MV-4-11 (cell line): ENCODE measurements around the gene TJAP1.
"Not testable (repeated sequence)": the region's sequence is repeated elsewhere in the genome, so short reads cannot be mapped to it uniquely, and the experiment has no call there.

ENCODE experiments used
- DNase-seq: peaks from one replicate; lab custom pipeline; 2025; lab: John Stamatoyannopoulos, UW

Gene TJAP1

DNA sequence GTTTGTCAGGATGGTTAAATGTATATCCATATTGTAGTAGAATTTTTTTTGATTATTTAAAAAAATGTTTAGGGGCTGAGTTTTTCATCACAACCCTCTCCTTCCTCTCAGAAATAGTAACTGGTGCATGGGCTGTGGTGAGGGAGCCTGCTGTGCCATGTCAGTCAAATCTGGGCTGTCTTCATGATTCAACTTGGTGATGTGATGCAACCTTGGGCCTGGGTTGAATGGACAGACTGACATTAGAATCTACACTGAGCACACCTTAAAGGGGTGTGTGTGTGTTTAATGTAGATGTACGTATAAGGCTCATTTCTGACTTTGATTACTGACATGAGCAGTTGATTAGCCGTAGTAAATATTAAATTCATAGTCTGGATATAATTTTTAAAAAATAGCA is 3.7 kb downstream of the TJAP1 start:
- peak; percentile 42 for DNase-seq

DNA sequence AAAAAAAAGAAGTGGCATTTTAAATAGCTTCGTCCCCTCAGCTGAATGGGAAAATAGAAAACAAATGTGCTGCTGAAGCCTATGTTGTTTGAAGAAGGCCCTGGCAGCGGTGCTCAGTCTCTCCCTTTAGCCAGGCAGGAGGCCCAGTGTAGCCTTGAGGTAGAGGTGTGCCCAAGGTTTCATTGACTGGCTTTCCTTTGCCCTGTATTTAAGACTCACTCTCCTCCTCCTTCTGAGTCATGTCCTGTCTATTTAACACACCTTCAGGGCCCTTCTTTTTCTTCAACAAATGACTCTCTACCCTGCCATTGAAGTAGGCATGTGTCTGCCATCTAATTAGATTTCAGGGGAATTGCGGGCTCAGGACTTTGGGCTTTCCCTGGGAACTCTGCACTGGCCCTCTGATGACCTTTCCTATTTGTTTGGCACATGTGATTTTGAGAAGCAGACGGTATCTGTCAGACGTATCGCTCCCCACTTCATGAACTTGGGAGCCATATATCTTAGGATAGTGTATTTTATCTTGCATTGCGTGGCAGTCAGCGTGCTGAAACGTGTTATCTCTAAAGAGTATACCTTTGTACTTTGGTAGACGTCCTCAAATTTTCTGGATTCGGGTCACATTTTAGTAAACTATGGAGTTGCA is 4.3 kb downstream of the TJAP1 start:
- no peak for DNase-seq

DNA sequence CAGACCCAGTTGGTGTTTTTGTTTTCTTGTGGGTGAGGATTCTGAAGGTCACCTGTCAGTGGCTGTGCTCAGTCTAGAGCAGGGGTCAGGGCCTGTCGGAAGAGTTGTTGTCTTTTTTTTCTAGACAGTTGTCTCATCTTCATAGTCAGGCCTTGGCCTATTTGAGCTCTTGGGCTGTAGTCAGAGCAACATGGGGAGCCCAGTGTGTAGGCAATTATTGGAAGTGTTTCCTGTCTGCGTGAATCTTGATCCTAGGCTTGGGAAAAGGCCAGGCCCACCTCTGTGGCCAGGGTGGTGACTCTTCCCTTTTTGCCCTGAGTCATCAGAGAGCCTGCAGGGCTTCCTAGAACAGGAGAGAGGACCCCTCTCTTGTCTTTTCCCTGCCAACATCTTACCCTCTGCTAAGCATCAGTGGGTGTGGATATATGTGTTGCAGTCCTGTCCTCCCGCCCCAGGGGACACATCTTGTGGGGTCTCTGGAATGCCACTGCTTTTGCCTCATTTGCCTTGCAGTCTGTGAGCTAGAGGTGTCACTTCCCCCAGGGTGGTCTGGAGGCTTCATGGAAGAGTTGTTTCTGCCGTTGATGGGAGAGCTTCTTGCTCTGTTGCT is 11.4 kb downstream of the TJAP1 start:
- DNase-seq, result no peak

DNA sequence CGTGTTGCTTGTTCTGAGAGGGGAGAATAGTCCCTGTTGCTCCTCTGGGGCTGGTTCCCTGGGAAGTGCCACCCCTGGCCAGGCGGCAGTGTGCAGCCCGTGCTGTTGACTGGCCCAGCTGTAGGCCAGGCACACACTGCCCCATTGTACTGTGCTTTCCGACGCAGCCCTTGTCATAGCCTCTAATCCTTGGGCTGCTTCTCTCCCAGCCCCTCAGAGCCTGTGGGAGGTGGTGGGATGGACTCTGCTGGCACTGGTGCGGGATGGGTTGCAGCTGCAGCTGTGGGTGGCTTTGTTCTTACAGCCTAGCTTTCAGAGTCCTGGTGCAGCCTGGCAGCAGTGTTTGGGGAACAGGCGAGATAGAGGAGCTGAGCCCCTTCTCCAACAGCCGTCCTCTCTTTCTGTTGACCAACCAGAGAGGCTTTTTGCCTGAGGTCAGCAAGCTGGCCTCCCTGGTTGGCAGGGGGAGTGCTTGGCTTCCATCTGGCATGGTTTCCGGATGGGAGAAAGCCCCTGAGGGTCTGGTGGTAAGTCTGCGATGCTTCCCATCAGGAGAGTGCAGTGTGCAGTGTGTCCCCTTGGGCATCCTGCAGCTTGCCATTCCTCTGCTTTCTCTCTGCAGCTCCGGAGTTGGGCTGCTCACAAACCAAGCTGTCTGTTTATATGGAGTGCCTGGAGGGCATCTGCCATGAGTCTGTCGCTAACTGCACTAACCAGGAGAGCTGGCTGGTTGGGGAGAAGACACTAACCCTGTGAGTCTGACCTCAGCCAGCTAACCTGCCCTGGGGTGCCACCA is 12.1 kb downstream of the TJAP1 start:
- DNase-seq, result no peak

DNA sequence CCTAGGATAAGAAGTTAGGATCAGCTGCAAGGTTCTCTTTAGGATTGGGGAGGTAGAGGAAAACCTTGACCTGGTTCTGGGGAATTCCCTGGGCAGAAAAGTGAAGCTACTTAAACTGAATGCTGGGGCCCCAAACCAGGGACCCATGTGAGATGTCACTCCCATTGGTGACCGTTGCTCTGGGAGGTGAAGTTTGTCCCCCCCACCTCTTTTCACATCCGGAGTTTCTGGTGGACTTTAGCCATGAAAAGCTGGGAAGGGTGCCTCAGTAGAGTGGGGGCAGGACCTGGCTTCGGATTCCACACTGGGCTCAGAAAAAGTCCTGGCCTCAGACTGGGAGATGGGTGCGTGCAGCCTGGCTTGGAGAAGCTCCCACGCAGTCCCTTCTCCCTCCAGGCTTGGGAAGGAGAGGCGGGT is 13.2 kb downstream of the TJAP1 start:
- DNase-seq, result no peak

DNA sequence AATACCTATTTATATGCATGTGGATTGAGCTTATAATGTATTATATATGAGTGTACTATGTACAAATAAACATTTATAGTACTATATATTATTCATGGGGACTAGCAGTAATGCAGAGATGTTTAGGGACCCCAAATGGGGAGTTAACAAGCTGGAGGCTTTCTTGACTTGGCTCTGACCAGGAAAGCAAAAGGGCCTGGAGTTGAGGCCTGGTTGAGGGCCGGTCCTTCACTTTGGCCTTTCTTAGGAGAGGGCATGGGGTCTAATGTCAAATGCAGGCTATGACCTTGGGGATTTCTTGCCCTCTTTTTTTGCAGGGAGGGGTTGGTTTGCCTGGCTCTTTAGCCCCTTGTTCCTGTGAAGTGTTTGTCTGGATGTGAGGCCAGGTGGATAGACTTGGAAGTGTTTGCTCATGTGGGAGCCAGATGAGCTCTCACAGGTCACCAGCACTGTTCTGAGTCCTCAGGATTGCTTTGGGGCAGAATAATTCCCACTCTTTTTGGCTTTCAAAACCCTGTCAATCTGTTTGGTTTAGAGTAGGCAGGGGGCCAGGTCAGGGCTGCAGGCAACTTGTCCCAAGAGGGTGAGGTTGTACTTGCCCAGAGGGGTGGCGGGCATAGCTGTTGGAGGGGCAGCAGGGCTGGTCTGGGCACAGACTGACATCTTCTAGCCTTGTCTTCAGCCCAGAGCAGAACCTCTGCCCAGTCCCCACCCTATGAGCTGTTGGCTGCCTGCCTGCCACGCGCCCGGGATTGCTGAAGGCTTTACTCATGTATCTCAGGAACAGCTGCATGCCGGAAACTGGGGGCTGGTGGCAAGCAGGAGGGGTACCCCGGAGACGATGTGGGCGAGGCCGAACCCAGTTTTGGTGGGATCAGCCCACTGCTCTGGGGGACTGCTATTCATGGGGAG is 14.6 kb downstream of the TJAP1 start:
- no peak for DNase-seq

DNA sequence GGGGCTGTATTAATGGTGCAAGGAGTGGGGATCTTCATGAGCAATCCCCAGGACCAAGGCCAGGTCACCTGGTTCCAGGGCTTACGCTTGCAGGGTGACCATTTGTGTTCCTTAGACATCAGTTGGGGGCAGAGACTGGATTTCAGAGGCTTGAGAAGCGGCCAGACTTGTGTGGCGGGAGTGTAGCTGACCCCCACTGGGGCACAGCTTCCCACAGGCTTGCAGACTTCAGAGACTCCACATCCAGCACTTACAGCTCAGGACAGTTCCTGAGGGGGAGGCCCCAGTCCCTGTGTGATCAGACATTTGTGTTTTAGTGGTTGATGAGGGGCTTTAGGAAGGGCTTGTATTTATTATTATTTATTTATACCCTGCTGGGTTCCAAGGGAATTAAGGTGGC is 15.3 kb downstream of the TJAP1 start:
- no peak for DNase-seq

DNA sequence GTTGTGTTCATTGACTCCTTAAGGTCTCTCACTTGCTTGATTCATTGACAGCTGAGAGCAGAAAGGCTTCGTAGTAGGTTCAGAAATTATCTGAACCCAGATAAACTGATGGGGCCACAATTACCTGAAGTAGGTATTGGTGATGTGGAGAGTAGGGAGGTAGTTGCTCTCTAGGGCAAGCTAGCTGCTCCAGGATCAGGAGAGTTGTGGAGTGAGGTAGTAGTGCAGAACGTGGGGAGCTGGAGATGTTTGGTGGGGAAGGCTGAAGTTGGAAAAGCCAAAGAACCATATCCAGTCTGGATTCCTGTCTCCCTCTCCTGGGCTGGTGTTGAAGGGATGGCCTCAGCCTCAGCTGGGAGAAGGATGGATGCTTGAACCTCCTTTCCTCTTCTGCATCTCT is 15.9 kb downstream of the TJAP1 start:
- no peak for DNase-seq

DNA sequence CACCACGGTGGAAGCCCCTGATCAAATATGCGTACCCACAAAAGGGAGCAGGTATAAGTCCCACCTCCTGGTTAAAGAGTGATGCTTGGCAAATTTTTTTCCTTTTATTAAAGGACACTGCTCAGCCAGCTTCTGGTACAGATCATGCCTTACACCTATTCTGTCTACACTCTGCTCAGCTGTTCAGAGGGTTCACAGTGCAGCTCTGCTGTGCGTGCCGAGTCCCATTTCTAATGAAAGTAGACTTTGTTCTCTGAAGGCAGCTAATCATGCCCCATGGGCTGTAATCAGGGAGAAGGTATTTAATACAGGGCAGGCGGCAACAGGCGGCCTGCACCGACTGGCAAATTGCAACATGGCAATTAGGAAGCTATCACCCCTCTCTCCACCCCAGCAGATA is 16.5 kb downstream of the TJAP1 start:
- no peak for DNase-seq

DNA sequence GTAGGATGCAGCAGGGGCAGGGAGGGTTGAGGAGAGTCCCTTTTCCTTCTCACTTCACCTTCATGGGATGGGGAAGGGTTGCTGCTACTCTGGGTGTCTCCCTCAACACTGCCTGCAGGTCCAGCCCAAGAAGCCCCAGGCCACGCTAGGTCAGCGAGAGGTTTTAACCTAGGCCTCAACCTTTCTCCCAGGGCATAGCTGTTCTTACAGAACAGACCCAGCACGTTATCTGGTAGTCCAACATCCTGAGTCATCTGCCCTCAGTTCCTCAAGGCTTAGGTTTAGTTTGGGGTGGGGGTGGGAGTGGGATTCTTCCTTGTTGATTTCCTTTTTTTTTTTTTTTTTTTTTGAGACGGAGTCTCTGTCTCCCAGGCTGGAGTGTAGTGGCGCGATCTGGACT is 17.0 kb downstream of the TJAP1 start:
- no peak for DNase-seq

DNA sequence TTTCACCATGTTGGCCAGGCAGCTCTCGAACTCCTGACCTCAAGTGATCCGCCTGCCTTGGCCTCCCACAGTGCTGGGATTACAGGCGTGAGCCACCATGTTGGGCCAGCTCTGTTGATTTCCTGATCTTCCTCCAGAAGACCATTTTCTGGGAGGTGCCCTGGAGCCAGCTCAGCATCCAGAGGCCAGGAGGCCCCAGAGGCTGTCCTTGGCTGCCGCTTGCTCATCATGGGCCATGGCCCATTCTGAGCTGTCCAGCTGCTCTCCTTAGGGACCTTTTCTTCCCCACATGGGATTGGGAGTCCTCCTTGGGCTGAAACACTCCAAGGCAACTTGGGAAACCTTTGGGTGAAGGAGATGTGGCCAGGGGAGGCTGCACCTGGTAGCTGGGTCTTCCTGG is 17.4 kb downstream of the TJAP1 start:
- no peak for DNase-seq

DNA sequence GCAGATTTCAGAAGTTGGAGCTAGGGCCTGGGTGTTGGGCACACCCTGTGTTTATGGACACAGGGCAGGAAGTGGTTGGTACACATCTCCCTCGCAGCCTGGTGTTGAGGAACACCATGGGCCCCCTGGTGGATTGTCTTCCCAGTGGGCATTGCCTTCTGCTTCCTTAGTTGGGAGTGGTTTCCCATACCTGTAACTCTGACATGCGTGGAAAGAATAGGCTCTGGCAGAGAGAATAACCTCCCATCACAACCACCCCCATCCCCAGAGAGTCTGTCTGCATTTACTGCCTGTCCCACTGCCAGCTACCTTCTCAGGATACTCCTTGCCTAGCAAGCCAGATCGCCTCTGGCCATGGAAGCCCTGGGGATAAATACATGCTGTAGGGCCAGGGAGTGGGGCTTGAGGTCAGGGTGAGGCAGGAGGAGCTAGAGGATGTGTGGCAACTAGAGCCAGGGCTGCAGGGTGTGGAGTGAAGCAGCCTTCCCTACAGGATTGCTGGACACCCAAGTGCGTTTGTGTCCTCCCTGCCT is 18.1 kb downstream of the TJAP1 start:
- no peak for DNase-seq

DNA sequence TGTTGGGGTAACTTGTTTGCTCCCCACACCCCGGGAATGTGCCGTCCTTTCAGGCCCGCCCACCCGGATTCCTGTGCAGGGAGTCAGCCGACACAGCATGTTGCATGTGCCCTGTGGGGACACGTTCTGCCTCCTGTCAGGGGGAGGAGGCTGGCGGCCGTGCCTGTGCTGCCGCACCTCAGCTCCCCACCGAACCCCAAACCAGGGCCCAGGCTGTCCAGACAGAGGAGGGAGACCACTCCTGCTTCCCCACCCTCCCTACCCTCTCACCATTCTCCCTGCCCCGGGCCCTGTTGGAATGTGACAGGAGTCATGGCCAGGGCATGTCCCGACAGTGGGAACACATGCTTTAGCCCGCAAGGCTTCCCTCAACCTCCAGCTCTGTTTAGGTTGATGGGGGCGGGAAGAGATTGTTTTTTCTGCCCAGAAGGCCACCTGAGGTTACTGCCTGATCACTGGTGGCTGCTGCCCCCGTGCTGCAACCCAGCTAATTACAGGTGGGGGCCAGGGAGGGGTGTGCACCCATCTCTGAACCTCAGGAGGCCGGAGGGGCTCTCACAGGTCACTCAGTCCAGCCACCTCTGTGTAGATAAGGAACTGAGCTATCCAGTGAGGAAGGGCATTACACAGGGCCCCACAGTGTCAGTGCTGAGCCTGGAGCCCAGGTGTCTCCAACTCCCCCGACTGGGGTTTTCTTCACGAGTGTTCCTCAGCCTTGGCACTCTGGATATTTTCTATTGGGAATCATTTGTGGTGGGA is 19.2 kb downstream of the TJAP1 start:
- no peak for DNase-seq

DNA sequence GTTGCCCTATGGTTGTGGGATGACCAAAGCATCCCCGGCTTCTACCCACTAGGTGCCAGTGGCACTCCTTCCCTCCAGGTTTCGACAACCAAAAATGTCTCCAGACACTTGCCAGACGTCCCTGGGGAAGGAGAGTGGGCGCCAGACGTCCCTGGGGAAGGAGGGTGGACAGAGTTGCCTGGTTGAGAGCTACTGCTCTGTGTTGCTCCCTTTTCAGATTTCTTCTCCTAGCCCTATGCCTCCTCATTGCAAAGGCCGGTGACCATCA is 19.7 kb downstream of the TJAP1 start:
- no peak for DNase-seq

DNA sequence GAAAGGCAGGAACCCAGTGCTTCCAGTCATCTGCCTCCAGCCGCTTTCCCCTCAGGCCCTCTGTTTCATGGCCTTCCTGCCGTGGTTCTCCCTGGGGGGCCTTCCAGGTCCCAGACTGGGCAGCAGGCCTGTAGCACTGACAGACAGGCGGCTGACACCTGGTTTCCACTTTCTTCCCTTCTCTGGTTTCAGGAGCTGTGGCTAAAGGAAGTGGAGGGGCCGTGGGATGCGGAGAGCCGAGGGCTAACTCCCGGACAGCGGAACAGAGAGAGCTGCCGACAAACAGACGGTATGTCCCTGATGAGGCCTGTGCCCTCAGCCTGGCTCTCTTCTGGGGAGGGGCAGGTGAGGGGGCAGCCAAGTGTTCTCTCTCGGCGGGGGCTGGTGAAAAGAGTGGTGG is 20.3 kb downstream of the TJAP1 start:
- DNase-seq, result no peak

DNA sequence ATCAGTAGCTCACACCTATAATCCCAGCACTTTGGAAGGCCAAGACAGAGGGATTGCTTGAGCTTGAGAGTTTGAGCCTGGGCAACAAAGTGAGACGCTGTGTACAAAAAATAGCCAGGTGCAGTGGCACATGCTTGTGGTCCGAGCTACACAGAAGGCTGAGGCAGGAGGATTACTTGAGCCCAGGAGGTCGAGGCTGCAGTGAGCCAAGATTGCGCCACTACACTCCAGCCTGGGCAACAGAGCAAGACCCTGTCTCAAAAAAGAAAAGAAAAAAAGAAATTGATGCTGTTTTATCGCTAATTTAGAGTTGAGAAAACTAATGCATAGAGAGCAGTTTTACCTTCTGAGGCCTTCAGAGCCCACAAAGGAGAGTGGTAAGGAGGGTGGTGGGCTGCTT is 20.9 kb downstream of the TJAP1 start:
- DNase-seq, result not testable (repeated sequence)

DNA sequence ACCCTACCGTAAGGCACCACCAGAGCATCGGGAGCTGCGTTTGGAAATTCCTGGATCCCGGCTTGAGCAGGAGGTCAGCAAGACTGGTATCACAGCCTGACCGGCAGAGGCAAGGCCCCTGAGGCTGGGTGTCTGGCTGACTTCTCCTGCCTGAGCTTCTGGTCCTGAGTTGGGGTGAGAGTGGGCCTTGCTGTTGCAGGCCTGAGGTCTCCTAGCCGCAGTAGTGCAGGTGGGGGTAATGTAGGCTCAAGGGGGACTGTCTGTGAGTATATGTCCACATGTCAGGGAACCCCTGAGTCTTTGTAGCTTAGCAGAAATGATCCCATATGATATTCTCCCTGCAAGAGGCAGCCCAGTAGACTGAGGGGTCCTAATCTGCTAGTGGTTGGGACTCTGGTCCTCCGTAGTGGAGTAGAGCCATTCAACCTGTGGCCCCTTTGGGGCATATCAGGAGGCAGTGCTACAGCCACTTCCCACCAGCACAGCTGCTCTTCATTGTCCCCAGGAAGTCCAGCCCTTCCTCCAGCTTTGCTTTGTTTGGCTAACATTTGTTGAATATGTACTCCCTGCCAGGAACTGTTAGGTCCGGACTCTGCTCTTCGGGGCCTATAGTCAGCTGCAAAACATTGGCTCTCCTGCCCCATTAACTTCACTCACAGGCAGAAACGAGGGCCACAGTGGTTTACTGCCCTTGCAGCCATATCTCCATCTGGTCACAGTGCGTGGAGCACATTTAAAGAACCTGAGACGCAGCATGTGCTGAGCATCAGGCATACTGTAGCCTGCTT is 21.9 kb downstream of the TJAP1 start:
- no peak for DNase-seq

DNA sequence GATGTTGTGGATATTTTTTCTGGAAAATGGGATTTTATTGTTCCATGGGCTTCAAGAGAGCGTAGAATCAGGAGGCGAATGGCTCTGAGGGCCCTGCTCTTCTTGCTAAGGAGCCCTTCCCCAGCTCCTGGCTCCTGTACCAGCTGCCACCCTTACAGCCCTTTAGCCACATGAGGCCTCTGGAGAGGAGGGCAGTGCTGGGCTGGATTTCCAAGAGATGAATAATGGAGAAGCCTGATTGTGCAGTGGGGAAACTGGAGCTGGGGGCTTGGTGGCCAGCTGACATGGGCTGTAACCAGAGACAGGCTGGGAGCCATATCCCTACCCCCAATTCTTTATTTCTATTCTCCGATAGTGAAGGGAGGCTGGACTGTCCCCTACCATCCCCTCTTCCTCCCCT is 23.6 kb downstream of the TJAP1 start:
- no peak for DNase-seq

DNA sequence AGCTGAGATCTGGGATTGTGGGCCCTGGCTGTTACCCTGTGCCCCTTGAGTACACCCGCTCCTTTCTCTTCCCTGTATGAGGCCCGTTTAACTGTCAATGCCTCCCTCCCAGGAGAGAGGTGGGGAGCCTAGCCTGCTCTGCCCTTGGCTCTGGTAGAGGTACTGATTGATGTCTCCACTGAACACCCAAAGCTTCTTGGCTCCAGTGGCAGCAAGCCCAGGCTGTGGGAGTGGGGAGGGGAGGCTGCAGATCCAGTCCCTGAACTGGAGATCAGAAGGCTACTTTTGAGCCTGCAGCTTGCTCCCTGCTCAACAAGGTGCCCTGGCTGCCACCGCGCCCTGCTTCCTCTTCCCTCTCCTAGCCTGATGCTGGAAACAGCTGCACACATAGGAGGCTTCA is 25.3 kb downstream of the TJAP1 start:
- DNase-seq, result no peak

DNA sequence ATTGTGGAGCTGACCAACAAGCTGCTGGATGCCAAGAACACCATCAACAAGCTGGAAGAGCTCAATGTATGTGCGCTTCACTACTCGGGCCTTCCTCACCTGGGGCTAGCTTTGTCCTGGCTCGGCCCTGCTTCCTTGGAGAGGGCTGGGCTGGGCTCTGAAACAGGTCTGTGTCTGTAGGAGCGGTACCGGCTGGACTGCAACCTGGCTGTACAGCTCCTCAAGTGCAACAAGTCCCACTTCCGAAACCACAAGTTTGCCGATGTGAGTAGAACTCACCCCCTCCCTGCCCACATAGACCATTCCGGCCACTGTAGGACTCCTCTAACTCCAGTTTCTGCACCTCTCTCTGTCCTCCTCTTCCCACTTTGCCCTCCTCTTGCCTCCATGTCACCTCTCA is 26.1 kb downstream of the TJAP1 start:
- no peak for DNase-seq
